GM19328 (cell line): ENCODE results near the gene C1QL2.

Experiments used
- ATAC-seq: cut with Tn5 transposase; IDR thresholded peaks from one replicate; pipeline ENCODE4 v1.9.1; 2021; ENCODE audit warnings: mild to moderate bottlenecking, moderate library complexity; ENCODE audit not compliant: unreplicated experiment

Gene C1QL2

DNA sequence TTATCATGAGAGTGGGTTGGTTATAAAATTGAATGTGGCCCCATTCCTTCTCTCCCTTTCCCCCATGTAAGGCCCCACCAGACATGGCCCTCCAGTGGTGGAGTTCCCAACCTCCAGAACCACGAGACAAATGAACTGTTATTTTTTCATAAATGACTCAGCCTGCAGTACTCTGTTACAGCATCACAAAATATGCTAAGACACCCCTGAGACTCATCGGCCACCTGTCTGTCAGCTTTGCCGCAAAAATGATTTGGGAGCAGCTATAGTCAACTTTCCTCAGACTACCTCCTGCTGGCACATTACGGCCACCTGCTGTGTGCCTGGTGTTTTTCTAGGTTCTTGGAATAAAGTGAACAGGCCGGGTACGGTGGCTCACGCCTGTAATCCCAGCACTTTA, 21.4 kb upstream of the C1QL2 start:
- no peak for ATAC-seq

DNA sequence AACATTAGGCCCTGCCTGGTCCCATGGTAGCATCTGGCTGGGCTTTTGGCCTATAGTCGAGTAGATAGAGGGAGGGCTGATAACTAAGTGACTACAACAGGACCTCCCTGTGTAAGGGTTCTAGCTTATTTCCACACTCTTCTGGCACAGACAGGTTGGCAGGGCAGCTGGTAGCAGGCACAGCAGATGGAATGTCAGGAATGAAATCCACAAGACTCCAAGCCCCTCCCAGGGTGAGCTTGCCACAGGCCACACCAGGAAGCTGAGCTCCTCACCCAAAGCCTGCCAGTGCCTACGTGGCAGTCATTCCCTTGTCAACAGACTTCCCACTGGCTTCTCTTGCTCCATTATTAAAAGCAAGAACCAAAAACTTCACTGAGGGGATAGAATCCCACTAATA, 20.7 kb upstream of the C1QL2 start:
- no peak for ATAC-seq

DNA sequence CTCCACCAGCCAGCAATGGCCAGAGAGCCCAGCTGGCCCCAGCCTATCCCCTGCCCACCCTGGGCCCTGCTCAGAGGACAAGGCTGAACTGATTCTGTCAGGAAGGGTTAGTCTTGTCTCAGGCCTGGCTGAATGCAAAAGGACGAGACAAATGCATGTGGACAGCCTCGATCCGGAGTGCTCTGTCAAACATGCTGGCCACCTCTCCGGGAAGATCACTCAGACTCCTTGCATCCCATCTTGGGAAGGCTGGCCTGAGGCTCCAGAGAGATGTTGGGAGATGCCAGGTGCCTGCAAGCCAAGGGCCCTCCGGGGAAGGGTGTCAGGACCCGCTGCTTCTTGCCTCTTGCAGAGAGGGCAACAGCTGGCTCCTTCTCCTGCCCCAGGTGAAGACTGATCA, 20.2 kb upstream of the C1QL2 start:
- ATAC-seq, result no peak

DNA sequence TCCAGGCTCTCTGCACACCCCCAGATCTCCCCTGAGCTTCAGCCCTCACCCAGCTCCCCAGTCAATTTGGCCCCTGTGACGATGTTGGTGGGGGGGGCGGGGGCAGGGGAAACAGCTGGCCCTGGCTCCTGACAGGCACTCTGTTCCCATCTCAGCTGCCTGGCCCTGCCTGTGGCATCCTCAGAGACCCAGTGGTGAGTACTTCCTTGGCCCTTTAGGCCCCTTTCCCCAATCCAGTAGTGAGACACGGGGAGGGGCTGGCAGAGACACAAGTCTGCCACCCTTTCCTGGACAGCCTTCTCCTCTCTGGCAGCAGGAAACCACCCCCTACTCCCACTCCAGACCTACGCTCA, 19.3 kb upstream of the C1QL2 start:
- ATAC-seq, result no peak

DNA sequence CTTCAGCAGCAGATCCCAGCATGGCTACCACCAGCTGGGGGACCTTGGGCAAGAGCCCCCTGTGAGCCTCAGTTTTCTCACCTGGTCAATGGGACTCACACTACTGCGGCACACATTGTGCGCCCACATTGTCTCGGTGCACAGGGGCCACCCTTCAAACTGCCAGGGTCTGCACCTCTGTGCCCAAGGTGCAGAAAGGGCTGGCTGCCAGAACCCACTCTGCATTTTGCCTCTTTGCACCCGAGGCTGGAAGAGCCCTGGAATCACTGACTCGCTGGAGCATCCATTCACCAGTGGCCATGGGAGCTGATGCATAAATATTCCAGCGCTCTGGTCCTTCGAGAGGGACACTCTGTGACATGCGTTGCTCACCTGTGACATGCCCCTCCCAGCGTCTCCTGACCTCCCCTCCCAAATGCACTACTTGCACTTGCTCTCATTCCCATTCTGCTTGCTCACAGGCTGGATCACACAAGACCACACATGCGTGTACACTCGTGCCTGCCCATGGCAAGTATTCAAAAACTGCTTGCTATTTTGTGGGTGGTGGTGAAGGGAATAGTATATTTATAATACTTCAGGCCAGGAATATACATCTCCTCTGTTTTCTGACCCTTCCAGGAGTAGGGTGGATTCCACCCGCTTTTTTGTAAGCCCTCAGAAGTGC, 18.8 kb upstream of the C1QL2 start:
- no peak for ATAC-seq

DNA sequence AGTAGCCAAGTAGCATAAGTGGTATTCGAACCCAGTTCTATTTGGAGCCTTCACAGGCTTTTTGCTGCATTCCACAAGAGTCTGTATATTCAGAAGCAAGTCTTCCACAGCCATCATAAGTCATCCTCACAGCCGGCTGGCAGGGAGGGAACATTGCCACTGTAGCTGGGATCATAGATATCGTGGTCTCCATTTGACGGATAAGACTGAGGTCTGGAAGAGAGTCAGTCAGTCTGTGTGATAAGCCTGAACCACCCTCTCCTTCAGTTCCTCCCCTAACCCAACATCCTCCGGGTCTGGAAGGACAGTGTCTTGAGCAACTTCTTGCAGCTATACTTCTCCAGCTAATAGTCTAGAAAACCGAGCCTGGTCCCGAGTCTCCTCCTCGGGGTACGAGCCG, 17.0 kb upstream of the C1QL2 start:
- no peak for ATAC-seq

DNA sequence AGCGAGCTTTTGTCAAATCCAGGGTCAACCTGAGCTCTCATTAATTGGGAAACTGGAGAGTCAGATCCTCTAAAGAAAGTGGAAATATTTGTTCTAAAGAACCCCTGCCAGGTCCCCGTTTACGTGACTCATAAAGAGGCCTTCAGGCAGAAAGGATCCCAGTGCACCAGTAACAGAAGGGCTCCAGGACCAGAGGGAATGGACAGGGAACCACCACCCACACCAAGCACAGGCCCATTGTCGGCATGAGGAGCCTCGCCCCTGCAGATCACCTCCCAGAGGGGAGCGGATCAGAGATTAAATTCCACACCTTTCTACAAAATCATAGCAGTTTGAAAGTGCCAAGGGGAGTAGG, 16.4 kb upstream of the C1QL2 start:
- no peak for ATAC-seq

DNA sequence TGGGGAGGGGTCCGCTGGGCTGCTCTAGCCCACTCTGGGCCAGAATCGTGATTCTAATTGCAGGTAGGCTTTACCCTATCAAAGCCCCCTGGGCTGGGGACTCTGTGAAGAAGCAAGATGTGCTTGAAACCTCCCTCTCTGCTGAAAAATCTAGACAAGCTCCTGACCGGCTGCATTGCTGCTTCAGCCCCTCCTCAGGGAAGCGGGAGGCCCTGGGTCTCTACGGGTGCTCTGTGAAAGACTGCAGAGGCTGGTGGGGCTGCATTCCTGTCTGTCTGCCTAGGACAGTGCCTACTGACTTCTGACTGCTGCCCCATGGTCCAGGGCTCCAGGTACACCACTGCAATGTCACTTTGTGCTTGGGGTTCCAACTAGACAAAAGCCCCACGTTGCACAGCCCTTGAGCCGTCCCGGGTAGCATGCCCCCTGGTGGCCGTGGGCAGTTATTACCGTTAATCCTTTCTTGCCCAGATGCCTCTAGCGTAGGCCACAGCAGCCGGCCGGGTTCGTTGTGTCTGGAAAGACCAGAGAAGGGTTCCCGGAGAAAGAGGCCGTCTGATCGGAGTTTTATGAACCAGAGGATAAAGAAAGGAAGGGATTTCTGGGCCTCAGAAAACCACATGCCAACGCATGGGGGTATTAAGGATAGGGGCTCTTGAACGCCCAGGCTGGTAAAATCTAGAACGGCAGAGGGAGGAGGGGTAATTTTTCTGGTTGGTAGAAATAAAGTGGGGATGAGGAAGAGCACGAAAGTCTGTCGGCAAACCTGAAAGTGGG, 15.9 kb upstream of the C1QL2 start:
- ATAC-seq, result peak; percentile 79

DNA sequence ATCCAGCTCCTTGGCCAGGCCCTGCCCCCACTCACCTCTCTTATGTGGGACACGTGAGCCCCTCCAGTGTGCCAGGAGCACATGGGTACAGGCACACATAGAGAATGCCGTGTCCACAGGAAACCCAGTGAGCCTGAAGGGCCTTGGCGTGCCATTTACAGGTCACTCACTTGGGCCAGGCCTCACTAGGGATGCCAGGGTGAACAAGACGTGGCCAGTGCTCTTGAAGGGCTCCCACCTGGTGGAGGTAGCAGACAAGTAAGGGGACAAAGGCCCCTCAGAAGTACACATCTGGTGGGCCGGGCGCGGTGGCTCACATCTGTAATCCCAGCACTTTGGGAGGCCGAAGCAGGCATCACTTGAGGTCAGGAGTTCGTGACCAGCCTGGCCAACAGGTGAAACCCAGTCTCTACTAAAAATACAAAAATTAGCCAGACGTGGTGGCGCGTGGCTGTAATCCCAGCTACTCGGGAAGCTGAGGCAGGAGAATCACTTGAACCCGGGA, 15.1 kb upstream of the C1QL2 start:
- no peak for ATAC-seq

DNA sequence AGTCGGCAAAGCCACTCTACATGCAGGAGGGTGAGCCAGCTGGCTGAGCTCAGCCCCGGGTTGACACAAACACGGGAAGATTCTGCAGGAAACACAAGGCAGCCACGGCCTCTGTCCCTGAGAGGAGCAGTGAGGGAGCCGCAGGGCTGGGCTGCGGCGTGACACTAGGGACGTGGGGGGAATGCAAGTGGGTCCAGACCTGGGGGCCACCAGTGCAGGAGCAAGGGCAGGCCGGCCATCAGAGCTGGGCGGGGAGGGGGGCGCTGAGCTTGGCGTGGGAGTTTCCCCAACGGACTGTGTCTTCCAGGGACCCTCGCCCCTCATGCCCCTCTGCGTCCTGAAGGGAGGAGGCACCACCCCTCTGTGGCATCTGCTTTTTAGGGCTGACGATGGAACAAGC, 12.0 kb upstream of the C1QL2 start:
- no peak for ATAC-seq

DNA sequence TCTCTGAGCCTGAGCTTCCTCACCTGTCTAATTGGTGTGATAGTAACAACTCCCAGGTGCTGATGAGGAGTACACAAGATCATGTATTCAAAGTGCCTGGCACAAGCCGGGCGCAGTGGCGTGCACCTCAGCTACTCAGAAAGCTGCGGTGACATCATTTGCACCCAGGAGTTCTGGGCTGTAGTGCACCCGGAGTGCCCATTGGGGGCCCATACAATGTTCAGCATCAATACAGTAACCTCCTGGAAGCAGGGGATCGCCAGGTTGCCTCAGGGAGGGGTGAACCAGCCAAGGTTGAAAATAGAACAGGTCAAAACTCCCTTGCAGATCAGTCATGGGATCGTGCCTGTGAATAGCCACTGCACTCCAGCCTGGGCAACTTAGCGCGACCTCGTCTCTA, 11.2 kb upstream of the C1QL2 start:
- ATAC-seq, result no peak

DNA sequence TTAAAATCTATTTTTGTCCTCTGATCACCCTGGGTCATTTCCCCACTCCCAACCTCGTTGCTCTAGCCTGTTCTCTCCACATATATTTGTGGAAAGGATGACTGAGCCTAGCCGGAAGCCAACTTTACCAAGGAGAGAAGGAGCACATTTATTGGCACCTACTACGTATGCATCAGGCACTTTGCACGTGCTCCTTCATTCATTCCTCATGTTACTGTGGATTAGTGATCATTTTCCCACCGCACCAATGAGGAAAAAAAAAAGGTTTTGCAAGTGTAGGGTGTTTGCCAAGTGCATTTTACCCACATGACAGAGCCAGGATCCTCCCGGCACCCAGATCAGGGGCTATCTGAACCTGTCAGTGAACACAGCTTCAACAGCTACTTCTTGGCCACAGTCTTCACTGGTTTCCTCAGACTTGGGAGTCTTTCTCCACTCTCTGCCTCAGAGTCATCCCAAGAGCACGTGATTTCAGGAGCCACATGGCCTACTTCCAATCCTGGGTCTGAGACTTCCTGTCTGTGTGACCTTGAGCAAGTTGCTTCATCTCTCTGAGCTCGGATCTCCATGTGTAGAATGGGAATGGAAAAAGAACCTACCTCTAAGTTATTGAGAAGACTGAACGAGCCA, 1.9 kb upstream of the C1QL2 start:
- no peak for ATAC-seq

DNA sequence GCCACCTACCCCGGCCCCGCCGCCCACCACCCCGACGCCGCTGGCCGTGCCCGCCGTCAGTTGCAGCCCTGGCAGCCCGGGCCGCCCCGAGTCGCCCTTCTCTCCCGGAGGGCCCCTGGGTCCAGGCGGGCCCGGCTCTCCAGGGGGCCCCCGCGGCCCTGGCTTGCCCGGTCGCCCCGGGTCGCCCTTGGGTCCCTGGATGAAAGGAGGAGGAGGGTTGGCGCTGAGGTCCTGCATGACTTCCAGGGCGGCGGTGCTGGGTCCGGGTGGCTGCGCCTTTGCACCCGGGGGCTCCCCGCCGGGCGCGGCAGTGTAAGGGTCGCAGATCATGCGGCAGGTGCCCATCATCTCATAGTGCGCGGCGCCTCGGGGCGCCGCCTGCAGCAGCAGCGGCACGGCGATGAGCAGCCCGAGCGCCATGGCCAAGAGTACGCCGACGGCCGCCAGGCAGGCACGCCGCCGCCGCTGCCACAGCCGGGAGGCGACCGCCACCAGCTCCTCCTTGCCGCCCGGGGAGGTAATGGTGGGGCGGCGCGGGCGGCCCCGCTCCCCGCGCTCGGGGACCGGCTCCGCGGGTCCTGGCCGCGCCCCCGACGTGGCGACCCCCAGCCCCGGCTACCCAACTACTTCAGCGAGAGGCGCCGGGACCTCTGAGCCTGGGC, 570 bp downstream of the C1QL2 start:
- no peak for ATAC-seq

DNA sequence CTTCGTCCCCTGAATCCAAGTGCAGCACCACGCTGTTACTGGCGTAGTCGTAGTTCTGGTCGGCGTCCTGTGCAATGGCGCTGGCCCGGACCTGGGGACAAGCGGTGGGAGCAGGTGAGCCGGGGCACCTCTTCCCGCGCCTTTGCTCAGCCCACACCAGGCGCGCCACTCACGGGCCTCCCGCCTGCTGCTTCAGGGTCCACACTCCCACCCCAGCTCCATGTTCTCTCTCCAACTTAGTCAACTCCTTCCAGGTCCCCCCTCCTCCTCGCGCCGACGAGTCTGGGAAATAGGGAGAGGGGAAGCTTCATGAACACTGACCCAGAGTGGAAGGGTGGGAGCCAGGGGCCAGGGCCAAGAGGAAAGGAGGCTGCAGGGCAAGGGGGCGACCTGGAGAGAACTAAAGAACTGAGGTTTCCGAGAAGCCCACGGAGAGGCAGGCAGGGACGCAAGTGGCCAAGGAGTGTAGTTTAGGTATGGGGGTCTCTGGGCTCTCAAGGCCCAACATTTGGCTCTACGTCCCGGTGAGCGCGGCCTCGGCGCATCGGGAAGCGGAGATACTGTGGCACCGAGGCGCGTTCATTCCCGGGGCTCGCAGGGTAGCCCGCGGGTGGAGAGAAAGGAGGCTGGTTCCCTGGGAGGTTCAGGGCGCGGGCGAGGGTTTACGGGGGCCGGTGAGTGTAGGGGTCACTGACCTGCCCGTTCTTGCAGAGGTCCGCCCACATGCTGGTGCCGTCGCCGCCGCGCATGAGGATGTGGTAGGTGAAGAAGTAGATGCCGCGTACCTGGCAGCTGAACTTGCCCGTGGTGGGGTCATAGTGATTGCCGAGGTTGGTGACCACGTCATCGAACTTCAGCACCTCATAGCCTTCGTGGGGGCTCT, 1.4 kb downstream of the C1QL2 start:
- ATAC-seq, result no peak

DNA sequence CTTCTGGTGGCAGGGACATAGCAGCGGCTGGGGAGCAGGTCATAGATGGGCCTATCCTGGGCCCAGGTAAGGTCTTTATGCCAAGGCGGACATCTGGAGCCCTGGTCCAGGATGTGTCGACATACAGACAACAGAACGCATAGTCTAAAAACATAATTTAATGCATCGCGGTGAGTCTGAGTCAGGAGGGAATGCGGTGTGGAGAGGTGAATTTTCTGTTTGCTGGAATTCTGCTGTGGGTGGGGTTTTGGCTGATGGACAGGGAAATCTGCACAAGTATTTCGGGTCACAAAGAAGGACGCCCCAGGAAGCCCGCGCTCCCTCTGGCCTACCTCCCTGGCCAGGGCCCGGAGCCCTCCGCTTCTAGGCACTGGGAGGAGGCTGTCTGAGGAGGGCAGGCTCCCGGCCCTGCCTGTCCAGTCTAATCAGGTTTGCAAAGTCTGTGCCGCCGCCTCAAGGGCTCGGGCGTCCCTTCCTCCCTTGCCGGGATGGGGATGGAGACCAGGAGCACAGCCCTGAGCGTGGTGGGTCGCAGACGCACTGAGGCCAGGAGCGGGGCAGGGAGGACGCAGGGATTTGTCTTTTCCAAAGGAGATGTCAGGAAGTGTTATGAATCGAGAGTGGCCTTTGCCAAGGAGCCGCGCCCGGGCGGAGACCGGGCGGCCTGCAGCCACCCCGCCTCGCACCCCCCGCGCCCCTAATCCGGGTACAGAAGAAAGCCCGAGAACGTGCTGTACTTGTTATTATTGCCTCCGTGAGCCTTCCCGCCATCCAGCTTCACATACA, 2.3 kb downstream of the C1QL2 start:
- ATAC-seq, result no peak

DNA sequence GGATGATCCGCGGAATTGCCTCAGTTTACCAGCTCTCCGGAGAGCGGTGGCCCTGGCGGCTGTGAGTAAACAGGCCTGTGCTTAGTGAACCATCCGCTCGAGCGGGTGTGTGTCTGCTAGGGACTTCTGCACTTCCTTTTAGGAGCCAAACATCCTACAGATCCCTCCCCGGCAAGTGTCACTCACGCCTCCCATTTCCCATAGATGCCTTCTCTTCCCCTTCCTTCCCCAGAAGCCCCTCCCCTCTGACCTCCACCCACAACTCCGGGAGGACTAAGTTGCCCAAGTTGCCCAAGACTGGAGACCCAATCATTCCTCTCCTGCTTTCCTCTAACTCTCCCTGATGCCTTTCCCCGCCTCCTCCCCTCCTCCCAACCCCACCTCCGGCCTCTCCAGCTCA, 2.9 kb downstream of the C1QL2 start:
- ATAC-seq, result no peak

DNA sequence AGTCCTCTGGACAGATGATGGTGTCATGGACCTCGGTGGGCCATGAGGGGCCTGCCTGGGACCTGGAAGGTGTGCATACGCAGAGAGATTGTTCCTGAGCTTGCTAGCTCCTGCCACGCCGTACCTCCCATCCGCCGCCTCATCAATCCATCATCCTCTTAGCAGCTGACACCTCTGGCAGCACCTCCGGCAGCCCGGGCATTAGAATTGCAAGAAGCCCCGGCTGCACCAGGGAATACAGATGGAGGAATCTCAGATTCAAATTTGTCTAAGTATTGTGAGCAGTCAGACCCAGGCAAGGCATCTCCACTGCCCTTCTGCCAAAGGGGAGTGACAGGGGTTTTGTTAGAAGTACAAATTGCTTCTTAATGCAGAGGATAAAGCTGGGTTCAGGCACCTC, 4.5 kb downstream of the C1QL2 start:
- no peak for ATAC-seq

DNA sequence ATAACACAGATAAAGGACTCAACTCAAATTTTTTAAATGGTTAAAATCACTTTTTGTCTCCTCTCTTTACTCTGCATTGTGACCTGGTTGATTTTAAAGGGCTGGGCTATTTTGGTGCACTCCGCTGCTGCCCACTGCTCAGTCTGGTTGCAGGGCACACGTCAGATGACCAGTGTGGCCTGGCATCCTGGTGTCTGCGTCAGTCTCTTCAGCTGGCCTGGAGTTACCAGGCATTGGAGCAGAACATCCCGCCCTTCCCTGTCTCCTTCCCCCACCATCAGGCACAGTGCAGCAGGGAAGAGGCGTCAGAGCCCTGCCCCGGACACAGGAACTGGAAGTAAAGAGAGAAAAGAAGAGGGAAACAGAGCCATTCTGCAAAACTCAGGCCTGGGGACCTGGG, 8.9 kb downstream of the C1QL2 start:
- no peak for ATAC-seq

DNA sequence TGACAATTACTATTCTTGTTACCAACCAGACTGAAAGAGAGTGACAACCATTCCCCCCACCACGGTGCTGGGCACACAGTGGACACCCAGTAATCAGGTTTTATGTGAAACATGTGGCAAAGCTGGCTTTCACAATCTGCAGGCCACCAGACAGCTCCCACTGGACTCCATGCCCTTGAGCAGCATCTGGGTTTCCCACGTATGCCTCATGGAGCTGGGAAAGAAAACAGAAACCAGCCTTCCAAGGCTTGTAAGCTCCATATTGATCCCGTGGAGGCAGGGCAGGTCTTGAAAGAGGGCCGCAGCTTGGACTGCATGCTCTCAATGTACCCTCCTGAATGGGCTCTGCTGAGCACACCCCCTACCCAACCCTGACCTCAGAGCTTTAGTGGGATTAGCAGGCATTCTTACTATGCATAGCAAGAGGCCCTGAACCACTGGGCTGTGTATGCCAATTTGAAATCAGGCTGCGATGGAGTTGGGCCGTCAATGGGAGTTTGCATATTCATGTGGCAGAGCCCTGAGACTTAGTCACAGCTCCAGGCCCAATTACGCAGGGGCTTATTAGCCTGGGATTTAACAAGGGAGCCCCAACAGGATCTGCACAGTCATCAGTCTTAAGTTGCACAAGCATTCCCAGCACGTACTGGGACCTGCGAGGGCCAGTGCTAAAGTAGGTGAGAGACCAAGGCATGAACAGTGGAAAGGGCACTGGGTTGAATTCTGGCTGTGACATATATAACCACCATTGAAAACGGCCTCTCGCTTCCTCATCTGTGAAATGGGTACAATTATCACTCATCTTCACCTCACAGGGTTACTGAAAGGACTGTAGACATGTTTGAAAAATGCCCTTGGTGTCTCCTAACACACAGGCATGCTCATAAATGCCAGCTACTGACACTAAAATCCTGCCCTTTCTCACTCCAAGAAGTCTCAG, 10.5 kb downstream of the C1QL2 start:
- ATAC-seq, result no peak
